ENCODE results near the gene ENTHD1. TPM values are rescaled to one million over a fixed set of nuclear protein-coding genes. Genes with fewer than 3 reads are reported as not detected.

ENTHD1 gene
- total and polyA plus RNA-seq, 2 of the 4 experiments (the other 2 are of a cell fraction): not detected

- POLR2A ChIA-PET (ENCODE audit: unreplicated experiment): no interaction called here
- H3K4ac ChIP-seq (ENCODE audit: low read depth, low read length): no peak overlapping the region
- H3K4me1 ChIP-seq (ENCODE audit: control insufficient read depth, insufficient read depth, low read length): no peaks in the 10 kb centered on the region
- H2BK20ac ChIP-seq (ENCODE audit: low read depth, low read length): no peak overlapping the region
- H4K8ac ChIP-seq (ENCODE audit: low read depth in 2 of 2, low read length in 2 of 2): no peak overlapping the region
- no peaks in the 10 kb centered on the region for H4K20me1 ChIP-seq (ENCODE audit: insufficient read depth, low read length)
- H4K5ac ChIP-seq (ENCODE audit: low read depth, low read length): no peak overlapping the region
- no TSS peak for BruUV-seq (replicated peaks)
- no peak overlapping the region for H3K4me2 ChIP-seq (ENCODE audit: low read depth, low read length)
- H3K9me3 ChIP-seq (ENCODE audit: control insufficient read depth, insufficient read depth, low read length): no peaks in the 10 kb centered on the region
- H4K91ac ChIP-seq (ENCODE audit: insufficient read depth, low read depth, low read length): no peak overlapping the region
- ATAC-seq (ENCODE audit: low read depth): no peak
- no peak overlapping the region for H3K18ac ChIP-seq (ENCODE audit: low read depth, low read length)
- TF ChIP-seq RAD21 (IDR thresholded peaks at IDR 0.05; ENCODE audit: low read length): no peak
- TF ChIP-seq POLR2A (IDR thresholded peaks at IDR 0.05; ENCODE audit: low read depth, low read length): no peak
- no peak for TF ChIP-seq FOS (IDR thresholded peaks at IDR 0.05; ENCODE audit: low read depth, low read length)
- TF ChIP-seq NFE2L2 (IDR thresholded peaks at IDR 0.05; ENCODE audit: low read depth, low read length): no peak
- TF ChIP-seq USF2 (IDR thresholded peaks at IDR 0.05; ENCODE audit: low read depth, low read length): no peak
- in situ Hi-C loops (cut with MboI; ENCODE audit: low sequenced_read_pairs): no loop called here
- no peak overlapping the region for H3K23ac ChIP-seq (ENCODE audit: low read depth, low read length)
- no CpG with 5 or more reads among the region's 5 CpGs for WGBS, 2 experiments (ENCODE audit: extremely low coverage in 2 of 2, insufficient read length in 1 of 2)
- H3K14ac ChIP-seq (replicated peaks; ENCODE audit: low read depth, low read length): no peak overlapping the region
- H3K9ac ChIP-seq (ENCODE audit: low read depth, low read length): no peak overlapping the region
- H3K36me3 ChIP-seq (ENCODE audit: control insufficient read depth, insufficient read depth, low read length): no peaks in the 10 kb centered on the region
- H2AK5ac ChIP-seq (ENCODE audit: low read depth, low read length): no peak overlapping the region
- H3K56ac ChIP-seq (ENCODE audit: extremely low read depth, insufficient read depth, low read length): no peak overlapping the region
- no peak overlapping the region for H2AFZ ChIP-seq (replicated peaks; ENCODE audit: low read length, poor library complexity)
- no peak overlapping the region for H2BK5ac ChIP-seq (ENCODE audit: low read depth, low read length, poor library complexity, severe bottlenecking)
- no peak for DNase-seq
- H2BK15ac ChIP-seq (ENCODE audit: low read depth, low read length): no peak overlapping the region
- H3K27ac ChIP-seq (ENCODE audit: insufficient read depth, low read length): no peak overlapping the region
- no peak overlapping the region for H3K4me3 ChIP-seq (ENCODE audit: insufficient read depth, low read depth, low read length)
- intact Hi-C loops (cut with micrococcal nuclease): no loop called here
- CTCF ChIA-PET: interaction anchor here (1.0 kb wide), 1 partner anchor 12 kb away, joined by 3 read pairs; no protein-coding TSS in a partner anchor
- no peak overlapping the region for H2BK120ac ChIP-seq (ENCODE audit: low read depth, low read length)
- H3K79me1 ChIP-seq (ENCODE audit: low read depth in 1 of 2, low read length in 2 of 2): no peaks in the 10 kb centered on the region
- dilution Hi-C loops (cut with HindIII; ENCODE audit: low sequenced_read_pairs, unreplicated experiment): no loop called here
- H2AK9ac ChIP-seq (replicated peaks; ENCODE audit: low read depth, low read length, poor library complexity): no peak overlapping the region
- peaks cover 76% of the 10 kb centered on the region for H3K27me3 ChIP-seq (ENCODE audit: control insufficient read depth, insufficient read depth, low read length)
- no peaks in the 10 kb centered on the region; the same call in 1 of the 2 replicates for H3K9me1 ChIP-seq (ENCODE audit: insufficient read depth, low read length)
Measured at GRCh38 chr22:39923696-39924095, 30.1 kb upstream of the ENTHD1 start.
